Measurements from ENCODE around the gene SH3RF1.

- no peak for TF ChIP-seq POLR2A (IDR thresholded peaks at IDR 0.05)
- no peak for TF ChIP-seq CTCF (IDR thresholded peaks at IDR 0.05)
- TF ChIP-seq EP300 (IDR thresholded peaks at IDR 0.05): no peak
These were observed 225.9 kb downstream of the SH3RF1 start for GRCh38 chr4:169044714-169045447.
